ENCODE measurements around the gene MRPS21. TPM values are rescaled to one million over a fixed set of nuclear protein-coding genes. Genes with fewer than 3 reads are reported as not detected.

Gene MRPS21
- total RNA-seq, 6 experiments from 2014 or later = 67.1 to 93.1 (median 85.2) TPM

DNA sequence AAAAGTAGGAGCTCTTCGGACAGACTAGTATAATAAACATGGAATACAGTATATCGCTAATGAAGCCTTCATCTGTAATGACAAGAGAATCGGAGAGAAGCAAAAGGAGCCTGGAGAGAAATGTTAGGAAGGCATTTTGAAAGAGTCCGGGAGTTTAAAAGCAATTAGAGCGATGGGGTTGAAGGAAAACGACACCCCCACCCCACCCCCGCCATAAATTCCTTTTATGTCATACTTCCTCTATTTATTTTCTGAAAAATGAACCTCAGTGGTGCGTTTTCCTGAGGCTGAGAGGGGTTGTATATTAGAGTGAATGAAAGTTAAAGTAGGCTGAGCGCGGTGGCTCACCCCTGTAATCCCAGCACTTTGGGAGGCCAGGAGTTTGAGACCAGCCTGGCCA lies 24.2 kb upstream of the MRPS21 start:
- no peaks in the 10 kb centered on the region for H3K9me3 Mint-ChIP-seq
- H3K36me3 Mint-ChIP-seq (ENCODE audit: low read depth) = peaks cover 28% of the 10 kb centered on the region
- TF ChIP-seq, protein P1, sequence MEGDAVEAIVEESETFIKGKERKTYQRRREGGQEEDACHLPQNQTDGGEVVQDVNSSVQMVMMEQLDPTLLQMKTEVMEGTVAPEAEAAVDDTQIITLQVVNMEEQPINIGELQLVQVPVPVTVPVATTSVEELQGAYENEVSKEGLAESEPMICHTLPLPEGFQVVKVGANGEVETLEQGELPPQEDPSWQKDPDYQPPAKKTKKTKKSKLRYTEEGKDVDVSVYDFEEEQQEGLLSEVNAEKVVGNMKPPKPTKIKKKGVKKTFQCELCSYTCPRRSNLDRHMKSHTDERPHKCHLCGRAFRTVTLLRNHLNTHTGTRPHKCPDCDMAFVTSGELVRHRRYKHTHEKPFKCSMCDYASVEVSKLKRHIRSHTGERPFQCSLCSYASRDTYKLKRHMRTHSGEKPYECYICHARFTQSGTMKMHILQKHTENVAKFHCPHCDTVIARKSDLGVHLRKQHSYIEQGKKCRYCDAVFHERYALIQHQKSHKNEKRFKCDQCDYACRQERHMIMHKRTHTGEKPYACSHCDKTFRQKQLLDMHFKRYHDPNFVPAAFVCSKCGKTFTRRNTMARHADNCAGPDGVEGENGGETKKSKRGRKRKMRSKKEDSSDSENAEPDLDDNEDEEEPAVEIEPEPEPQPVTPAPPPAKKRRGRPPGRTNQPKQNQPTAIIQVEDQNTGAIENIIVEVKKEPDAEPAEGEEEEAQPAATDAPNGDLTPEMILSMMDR (IDR thresholded peaks at IDR 0.05) = no peak
- no peak for DNase-seq
- H3K27me3 Mint-ChIP-seq (ENCODE audit: insufficient read depth) = peaks cover 3% of the 10 kb centered on the region
- H3K27ac Mint-ChIP-seq = peak overlapping the region; percentile 95
- peak overlapping the region; percentile 92 for H3K4me3 Mint-ChIP-seq
- H3K4me1 Mint-ChIP-seq (ENCODE audit: low read depth) = peaks cover 48% of the 10 kb centered on the region

DNA sequence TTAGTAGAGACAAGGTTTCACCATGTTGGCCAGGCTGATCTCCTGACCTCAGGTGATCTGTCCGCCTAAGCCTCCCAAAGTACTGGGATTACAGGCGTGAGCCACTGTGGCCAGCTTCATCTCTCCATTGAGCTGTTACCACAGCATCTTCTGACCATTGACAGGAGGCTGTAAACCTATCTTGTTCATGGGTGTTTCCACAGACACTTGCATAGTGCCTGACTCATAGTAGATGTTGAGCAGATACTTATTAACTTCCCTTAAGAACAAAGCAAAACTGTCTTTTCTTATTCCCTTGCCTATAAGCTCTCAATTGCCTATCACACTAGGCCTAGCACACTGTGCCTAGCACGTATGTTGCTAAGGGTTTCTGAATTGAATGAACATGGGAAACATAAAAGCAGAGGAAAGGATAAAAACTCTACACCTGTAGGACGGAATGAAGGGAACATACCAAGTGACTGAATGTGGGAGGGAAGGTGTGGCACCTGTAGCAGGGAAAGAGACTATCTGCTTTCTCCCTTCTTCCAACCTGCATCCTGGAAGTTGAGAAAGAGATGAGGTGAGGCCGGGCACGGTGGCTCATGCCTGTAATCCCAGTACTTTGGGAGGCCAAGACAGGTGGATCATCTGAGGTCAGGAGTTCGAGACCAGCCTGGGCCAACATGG lies 22.2 kb upstream of the MRPS21 start:
- Mint-ChIP-seq H3K9me3 (no peaks in the 10 kb centered on the region), H3K36me3 (ENCODE audit: low read depth) (peaks cover 19% of the 10 kb centered on the region), H3K27me3 (ENCODE audit: insufficient read depth) (peaks cover 3% of the 10 kb centered on the region), H3K4me1 (ENCODE audit: low read depth) (peaks cover 48% of the 10 kb centered on the region), H3K4me3 (no peak overlapping the region), H3K27ac (peak overlapping the region; percentile 50)
- no peak for DNase-seq
- TF ChIP-seq, protein P1 (IDR thresholded peaks at IDR 0.05) = no peak

DNA sequence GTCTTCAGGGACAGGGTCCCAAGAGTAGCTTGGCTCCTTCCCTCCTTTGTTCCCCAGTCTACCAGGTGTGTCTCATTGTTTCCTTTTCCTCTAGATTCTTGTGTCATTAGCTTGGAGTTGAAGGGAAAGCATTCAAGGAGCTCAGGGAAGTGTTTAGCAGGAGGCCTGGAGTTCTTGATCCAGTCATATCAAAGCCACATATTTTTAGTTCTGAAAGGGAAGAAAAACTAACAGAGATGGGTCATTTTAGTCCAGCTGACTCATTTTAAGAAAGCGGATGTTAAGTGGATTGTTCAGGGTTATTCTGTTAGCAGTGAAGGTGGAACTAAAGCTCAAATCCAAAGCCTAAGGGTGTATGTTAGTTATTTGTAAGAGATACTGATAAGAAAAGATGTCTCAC lies 20.4 kb upstream of the MRPS21 start:
- H3K36me3 Mint-ChIP-seq (ENCODE audit: low read depth) = peaks cover 4% of the 10 kb centered on the region; the same call in 1 of the 2 replicates
- H3K27ac Mint-ChIP-seq = peak overlapping the region; percentile 70
- no peak for DNase-seq
- H3K27me3 Mint-ChIP-seq (ENCODE audit: insufficient read depth) = peaks cover 3% of the 10 kb centered on the region
- TF ChIP-seq, protein P1 (IDR thresholded peaks at IDR 0.05) = no peak
- H3K4me3 Mint-ChIP-seq = peak overlapping the region; percentile 76; the same call in 1 of the 2 replicates
- no peaks in the 10 kb centered on the region for H3K9me3 Mint-ChIP-seq
- peaks cover 34% of the 10 kb centered on the region for H3K4me1 Mint-ChIP-seq (ENCODE audit: low read depth)

DNA sequence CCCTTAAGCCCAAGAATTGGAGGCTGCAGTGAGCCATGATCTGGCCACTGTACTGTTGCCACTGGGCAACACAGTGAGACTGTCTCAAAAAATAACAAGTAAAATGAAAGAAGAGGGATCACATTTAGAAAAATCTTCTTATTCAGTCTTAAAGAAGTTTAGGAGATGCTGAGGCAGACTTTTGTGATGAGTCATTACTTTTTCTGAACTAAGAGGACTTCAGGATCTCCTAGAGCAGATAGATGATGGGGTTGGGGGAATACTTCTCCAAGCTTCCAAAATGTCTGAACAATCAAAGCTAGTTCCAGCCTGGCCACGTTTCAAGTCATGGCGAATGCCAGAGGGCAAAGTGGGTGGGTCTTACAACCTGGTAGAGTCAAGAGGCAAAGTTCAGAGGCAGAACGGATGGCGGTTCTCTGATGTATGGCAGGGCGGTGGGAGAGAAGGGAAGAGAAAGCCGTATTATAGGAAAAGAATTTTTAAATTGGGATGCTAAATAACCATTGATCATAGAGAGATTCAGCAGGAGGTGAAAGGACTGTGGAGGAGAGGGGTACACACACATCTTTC lies 13.4 kb upstream of the MRPS21 start:
- Mint-ChIP-seq H3K27ac (peak overlapping the region; percentile 98), H3K27me3 (ENCODE audit: insufficient read depth) (no peaks in the 10 kb centered on the region; the same call in 1 of the 2 replicates), H3K4me3 (peak overlapping the region; percentile 94), H3K36me3 (ENCODE audit: low read depth) (peaks cover 5% of the 10 kb centered on the region; the same call in 1 of the 2 replicates), H3K9me3 (peaks cover 4% of the 10 kb centered on the region), H3K4me1 (ENCODE audit: low read depth) (peaks cover 42% of the 10 kb centered on the region)
- TF ChIP-seq, protein P1 (IDR thresholded peaks at IDR 0.05) = no peak
- DNase-seq = no peak

DNA sequence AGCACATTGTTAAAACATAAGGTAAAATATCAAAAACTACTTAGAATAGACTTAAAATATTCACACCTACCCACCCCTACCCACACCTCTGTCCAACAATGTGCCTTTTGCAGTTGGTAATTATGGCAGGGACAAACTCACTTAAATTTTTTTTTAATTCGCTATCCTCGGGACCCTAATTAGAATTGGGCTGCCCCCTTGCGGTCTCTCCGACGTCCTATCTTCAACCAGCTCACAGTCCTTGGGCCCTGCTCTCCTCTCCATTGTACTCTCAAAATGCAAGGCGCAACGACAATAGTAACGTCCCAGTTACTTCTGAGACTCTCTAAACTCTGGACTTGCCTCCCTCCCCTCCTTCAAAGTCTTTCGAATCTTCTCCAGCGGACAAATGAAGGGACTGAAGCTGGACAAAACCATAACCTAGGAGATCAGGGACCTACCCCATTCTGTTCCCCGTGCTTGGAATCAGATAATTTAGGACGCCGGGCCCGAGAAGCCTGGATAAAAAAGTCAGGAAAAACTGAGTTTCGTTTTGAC lies 12.4 kb upstream of the MRPS21 start:
- peak overlapping the region; percentile 98 for H3K27ac Mint-ChIP-seq
- H3K4me3 Mint-ChIP-seq = peak overlapping the region; percentile 94
- peaks cover 4% of the 10 kb centered on the region for H3K9me3 Mint-ChIP-seq
- peaks cover 42% of the 10 kb centered on the region for H3K4me1 Mint-ChIP-seq (ENCODE audit: low read depth)
- H3K36me3 Mint-ChIP-seq (ENCODE audit: low read depth) = peaks cover 5% of the 10 kb centered on the region; the same call in 1 of the 2 replicates
- no peaks in the 10 kb centered on the region; the same call in 1 of the 2 replicates for H3K27me3 Mint-ChIP-seq (ENCODE audit: insufficient read depth)
- TF ChIP-seq, protein P1 (IDR thresholded peaks at IDR 0.05) = peak; percentile 87
- DNase-seq = peak; percentile 62
